Measurements from ENCODE around the gene BZW1.
"Not testable (repeated sequence)": the region's sequence is repeated elsewhere in the genome, so short reads cannot be mapped to it uniquely, and the experiment has no call there.

Gene BZW1

GRCh38 chr2:200794143-200794542 lies 17.6 kb upstream of the BZW1 start:
- no peak for DNase-seq

DNA sequence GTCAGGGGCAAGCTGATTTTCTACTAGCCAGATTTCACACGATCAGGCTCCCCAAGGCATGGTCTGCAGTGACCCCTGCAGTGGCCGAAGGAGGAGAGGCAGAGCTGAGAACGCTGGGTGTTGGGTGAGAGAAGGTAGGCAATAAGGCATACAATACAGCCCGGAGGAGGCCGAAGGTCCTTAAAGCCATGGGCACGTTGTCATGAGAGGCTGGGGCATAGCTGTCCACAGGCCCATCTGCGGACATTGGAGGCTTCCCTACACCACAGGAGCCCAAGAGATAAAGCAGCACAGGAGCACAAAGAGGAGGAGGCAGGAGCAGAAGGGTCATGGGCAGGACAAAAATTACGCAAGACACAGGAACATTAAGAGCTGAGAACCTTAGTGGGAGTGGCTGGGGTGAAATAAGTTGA lies 16.7 kb upstream of the BZW1 start:
- no peak for DNase-seq

GRCh38 chr2:200796561-200796960 lies 15.1 kb upstream of the BZW1 start:
- DNase-seq = no peak

DNA sequence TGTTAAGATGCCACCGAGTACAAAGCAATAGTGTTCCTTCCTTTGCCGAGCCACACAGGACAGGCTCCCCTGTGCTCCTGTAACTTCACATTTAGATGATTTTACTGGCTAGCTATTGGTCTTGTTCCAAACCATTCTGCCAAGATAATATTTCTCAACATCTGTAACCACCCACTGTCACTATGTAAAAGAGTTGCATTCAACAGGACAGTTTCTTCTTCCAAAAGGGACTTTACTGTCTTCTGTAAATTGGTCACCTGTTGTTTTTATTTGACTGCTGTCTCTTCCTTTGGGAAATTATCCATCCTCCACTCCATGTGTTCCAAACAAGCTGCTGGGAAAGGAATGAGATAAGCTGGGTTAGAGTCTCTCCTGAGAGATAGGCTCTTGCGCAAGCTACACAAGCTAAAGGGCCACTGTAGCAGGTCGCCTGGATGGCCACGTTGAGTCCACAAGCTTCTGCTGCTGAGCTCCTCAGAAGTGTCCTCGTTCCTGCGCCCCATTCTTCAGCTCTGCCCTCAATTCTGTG lies 14.4 kb upstream of the BZW1 start:
- DNase-seq = no peak

- no peak for DNase-seq
Measured at GRCh38 chr2:200798514-200798913, 13.2 kb upstream of the BZW1 start.

- no peak for DNase-seq
Measured at GRCh38 chr2:200800458-200800857, 11.3 kb upstream of the BZW1 start.

GRCh38 chr2:200801431-200801830 lies 10.3 kb upstream of the BZW1 start:
- DNase-seq = not testable (repeated sequence)

DNA sequence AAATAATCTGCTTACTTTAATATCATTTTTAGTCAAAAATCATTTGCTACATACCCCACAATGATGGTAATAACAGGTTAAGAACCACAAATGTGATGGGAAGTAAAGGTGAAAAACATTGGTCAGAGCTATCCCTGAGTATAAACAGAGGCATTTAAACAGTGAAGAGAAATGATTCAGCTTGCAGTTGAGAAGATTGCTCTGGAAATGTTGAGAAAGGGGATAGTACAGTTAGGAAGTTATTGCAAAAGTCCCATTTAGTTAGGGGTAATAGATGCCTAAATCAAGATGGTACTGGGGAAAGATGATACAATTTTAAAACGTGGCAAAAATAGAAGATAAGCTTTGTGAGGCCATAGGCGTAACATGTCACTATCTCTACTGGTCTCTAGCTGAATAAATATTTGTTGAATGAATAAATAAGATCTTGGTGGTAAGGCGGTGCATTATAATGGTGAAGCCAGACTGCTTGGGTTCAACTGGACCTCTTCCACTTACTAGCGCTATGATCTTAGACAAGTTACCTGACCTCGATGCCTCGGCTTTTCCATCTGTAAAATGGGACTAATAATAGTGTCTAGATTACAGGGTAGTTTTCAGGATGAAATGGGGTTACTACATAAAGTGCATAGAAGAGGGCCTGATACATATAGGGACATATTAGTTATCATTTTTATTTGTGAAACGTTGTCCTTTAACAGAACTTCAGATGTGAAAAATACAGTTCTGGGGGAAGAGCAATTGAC lies 2.0 kb upstream of the BZW1 start:
- DNase-seq = no peak

DNA sequence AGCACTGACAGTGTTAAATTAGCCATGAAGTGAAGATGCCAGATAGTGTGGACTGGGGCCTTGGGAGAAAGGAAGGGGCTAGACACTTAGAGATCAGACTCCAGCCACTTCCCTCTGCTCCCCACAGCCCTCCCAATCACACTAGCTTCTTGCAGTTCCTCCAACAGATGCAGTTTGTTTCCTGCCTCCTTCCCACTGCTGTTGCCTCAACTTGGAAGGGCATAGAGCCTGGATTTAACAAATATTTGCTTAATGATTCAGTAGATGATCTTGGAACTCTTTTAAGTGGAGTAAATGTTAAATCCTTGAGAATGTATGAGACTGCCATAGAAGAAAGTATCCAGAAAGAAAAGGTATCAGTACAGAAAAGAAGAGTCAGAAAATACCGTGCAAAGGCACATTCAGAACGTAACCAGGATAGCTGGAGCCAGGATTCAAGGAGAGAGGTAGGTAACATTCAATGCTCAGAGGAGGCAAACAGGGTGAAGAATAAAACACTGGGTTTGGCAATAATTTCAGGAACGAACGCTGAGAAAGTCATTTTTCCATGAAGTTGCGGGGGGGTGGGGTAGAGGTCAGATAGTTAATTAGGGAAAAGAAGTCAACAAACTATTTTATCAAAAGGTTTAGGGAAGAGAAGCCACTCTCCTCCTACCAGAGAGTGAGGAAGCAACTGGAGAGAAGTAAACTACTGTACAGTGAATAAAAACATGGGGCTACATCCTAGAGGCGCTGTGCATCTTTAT lies 1.3 kb upstream of the BZW1 start:
- no peak for DNase-seq

GRCh38 chr2:200810998-200811332 lies 745 bp upstream of the BZW1 start:
- no peak for DNase-seq

DNA sequence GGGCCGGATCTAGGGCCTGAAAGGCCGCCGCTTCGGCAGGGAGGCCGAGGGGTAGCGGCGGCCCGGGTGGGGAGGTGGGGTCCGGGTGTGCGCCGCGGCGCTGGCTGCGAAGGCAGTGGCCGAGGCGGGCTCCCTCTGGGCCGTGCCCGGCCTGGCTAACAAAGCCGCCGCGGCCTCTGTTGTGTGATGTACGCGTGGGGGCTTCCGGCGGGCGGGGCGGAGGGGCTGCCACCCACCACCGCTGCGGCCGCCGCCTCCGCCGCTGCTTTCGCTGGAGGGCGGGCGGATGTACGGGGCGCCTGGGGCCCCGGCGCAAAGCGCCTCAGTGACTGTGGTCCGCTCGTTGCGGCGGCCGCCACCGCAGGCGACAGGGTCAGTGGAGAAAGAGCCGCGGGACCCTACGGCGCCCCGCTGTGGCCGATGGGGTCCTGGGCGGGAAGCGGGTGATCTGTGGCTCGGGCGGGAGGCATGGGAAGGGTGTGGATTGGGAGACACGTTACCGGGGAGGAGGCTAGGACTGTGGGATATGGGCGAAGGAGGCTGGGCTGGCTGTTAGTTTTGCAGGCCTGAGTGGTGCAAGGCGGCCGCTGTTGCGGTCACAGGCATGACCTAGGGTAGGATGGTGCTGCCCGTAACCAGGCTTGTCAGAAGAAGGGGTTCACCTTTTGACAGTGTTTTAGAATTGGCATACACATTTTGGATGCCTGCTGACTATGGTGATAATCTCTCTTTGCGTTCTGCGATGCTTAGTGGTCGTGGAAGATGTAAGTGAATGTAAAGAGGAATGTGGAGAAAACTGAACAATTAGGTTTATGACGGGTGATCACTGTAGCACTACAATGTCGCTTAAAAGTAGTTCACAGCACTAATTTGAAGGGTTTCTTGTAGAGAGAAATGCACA lies 662 bp downstream of the BZW1 start:
- peak; percentile 83 for DNase-seq

DNA sequence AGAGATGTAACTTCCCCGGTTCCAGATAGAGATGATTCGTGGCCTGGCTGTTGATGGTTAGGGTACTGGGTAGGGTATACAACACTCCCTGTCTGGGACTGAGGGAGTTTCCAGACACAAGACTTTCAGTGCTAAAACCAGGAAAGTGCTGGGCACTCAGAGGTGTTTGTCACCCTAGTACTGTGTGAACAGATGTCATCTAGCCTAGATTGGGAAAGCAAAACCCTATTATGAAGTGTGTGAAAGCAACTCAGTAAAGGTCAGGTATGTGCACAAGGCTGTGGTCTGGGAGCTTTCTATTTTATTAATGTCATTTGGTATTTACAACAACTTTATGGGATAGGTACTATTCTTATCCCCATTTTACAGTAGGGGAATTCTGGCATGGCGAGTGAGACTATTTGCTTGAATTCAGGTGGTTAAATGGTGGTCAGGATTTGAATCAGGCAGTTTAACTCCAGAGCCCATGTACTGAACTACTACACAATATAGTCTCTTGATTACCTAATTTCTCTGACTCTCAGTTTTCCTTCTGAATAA lies 2.6 kb downstream of the BZW1 start:
- DNase-seq = no peak

DNA sequence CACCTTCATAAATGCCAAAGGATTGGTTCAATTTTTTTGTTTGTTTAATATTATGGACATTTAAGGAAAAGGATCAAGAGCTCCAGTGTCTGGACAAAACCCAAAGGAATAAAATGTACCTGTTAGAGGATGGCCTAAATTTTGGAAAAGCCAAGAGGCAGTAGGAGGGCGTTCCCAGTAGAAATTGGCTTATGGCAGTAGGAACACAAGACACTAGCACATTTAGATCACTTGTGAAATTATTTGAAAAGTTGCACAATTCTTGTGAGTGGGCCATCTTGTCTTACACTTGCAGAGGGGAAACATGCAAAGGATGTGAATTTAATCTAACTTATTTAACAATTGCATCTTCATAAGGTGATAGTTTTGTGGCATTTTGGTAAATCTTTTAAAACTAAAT lies 3.2 kb downstream of the BZW1 start:
- no peak for DNase-seq

DNA sequence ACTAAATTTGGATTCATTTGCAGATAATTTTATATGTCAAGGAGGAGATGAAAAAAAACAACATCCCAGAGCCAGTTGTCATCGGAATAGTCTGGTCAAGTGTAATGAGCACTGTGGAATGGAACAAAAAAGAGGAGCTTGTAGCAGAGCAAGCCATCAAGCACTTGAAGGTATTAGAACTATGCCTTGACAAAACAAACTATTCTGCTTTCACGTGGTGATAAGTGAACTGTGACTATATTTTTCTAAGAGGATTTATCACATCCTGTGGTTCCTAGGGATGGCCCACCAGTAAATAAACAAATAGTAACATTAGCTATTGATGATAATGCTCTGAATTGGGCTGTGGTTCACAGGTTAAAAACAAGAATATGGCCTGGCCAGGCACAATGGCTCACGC lies 7.0 kb downstream of the BZW1 start:
- not testable (repeated sequence) for DNase-seq

GRCh38 chr2:200820573-200821234 lies 9.0 kb downstream of the BZW1 start:
- no peak for DNase-seq

- no peak for DNase-seq
Measured at GRCh38 chr2:200821686-200822245, 10.1 kb downstream of the BZW1 start.

DNA sequence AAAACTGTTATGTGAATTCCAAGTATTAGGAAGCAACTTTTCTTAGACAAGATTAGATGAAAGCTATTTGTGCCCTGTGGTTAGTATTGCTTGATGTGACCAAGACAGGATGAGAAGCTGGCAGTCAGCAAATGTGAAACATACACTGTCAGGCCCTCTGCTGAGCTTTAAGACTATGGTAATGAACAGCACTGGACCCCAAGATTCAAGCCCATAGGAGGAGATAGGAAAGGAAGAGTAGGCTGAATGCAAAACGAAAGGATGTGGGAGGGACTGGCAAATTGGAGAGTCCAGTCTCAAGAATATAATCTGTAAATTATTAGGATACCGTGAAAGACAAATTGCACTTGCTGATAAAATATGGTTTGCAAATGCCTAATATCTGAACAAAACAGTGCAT lies 16.4 kb downstream of the BZW1 start:
- no peak for DNase-seq

DNA sequence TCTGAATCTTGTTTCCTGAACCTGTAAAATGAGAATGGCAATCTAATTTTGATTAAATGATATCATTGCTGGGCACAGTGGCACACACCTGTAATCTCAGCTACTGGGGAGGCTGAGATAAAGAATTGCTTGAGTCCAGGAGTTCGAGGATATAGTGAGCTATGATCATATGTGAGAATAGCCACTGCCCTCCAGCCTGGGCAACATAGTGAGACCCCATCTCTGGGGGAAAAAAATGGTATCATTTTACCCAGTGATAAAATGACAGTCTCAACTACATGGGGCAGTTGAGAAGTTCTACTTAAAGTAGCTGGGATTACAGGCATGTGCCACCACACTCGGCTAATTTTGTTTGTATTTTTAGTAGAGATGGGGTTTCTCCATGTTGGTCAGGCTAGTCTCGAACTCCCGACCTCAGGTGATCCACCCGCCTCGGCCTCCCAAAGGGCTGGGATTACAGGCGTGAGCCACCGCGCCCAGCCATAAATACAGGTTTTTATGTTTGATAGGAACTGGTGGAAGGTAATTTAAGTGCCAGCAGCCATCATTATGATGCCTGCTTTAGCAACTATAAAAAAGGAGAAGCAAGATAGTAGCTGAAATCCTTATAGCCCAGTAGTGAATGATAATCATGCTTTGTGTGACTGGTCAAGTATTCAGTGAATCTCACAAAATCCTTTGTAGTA lies 17.0 kb downstream of the BZW1 start:
- no peak for DNase-seq

GRCh38 chr2:200829258-200829655 lies 17.5 kb downstream of the BZW1 start:
- DNase-seq = no peak

DNA sequence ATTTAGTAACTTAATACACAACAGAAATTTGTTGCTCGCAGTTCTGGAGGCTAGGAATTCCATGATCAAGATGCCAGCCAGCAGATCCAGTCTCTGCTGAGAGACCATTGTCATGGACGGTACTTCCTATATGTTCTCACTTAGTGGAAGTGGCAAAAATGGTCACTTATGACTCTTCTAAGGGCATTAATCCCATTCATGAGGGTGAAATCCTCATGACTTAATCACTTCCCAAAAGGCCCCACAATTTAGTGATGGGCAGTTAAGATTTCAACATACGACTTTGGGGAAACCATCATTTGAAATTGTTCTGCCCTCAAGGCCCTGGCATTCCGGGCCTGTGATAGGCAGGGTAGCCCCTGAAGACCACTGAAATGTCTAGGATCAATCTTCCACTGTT lies 23.0 kb downstream of the BZW1 start:
- DNase-seq = no peak

- DNase-seq = no peak
Measured at GRCh38 chr2:200839513-200839912, 27.8 kb downstream of the BZW1 start.

Data from femur (tissue), 1 donor.